GM12891 (cell line): Measurements from ENCODE around the gene HTR7.

Source experiments
- DNase-seq: peaks from one replicate; pipeline ENCODE4 v3.0.0; 2011; ENCODE audit warnings: low spot score; ENCODE audit not compliant: insufficient read length
- FAIRE-seq: peaks from 2 replicates; lab custom pipeline; 2011; peaks lifted over from hg19 to GRCh38; lab: Jason Lieb, UNC
- PAX5 ChIP-seq: IDR thresholded peaks from 2 replicates; pipeline ENCODE4 v1.6.1; 2011; ENCODE audit warnings: low read length, moderate library complexity, mild to moderate bottlenecking; ENCODE audit not compliant: insufficient read depth, severe bottlenecking
- POLR2A ChIP-seq: IDR thresholded peaks from 2 replicates; pipeline ENCODE4 v1.6.1; 2011; ENCODE audit warnings: low read depth, low read length, control low read depth
- POLR2AphosphoS5 ChIP-seq: IDR thresholded peaks from 2 replicates; pipeline ENCODE4 v1.6.1; 2011; ENCODE audit warnings: low read depth, low read length, control low read depth
- POU2F2 ChIP-seq: IDR thresholded peaks from 2 replicates; pipeline ENCODE4 v1.6.1; 2011; ENCODE audit warnings: low read depth, mild to moderate bottlenecking, control low read depth, low read length, moderate library complexity
- SPI1 ChIP-seq: IDR thresholded peaks from 2 replicates; pipeline ENCODE4 v1.6.1; 2011; ENCODE audit warnings: low read depth, low read length, control low read depth
- TAF1 ChIP-seq: IDR thresholded peaks from 2 replicates; pipeline ENCODE4 v1.6.1; 2011; ENCODE audit warnings: low read depth, low read length, control low read depth

Gene HTR7

GRCh38 chr10:90806677-90807076 is 51.2 kb downstream of the HTR7 start:
- no peak for FAIRE-seq

GRCh38 chr10:90805206-90805605 is 52.6 kb downstream of the HTR7 start:
- FAIRE-seq (no peak), DNase-seq (no peak)
- TF ChIP-seq TAF1 (no peak), SPI1 (no peak), POLR2A (no peak), POU2F2 (no peak), PAX5 (no peak), POLR2AphosphoS5 (no peak)

More at GRCh38 chr10:90806677-90807076, 51.2 kb downstream of the HTR7 start:
- no peak for DNase-seq
- TF ChIP-seq SPI1 (no peak), POLR2AphosphoS5 (no peak), PAX5 (no peak), POLR2A (no peak), TAF1 (no peak), POU2F2 (no peak)

GRCh38 chr10:90804354-90804753 is 53.5 kb downstream of the HTR7 start:
- DNase-seq (no peak), FAIRE-seq (no peak)
- TF ChIP-seq TAF1 (no peak), SPI1 (no peak), POU2F2 (no peak)

GRCh38 chr10:90801608-90802007 is 56.2 kb downstream of the HTR7 start:
- TF ChIP-seq POU2F2 (no peak), SPI1 (no peak), PAX5 (no peak), POLR2A (no peak), TAF1 (no peak), POLR2AphosphoS5 (no peak)
- FAIRE-seq (no peak), DNase-seq (no peak)

- DNase-seq: no peak
- no peak for FAIRE-seq
- TF ChIP-seq SPI1 (no peak), POLR2A (no peak), TAF1 (no peak), PAX5 (no peak), POLR2AphosphoS5 (no peak), POU2F2 (no peak)
Observed at GRCh38 chr10:90800232-90800796, 57.5 kb downstream of the HTR7 start.

- FAIRE-seq (no peak), DNase-seq (no peak)
- TF ChIP-seq TAF1 (no peak), SPI1 (no peak), POLR2AphosphoS5 (no peak), PAX5 (no peak), POU2F2 (no peak), POLR2A (no peak)
Observed at GRCh38 chr10:90799172-90799571, 58.7 kb downstream of the HTR7 start.

- TF ChIP-seq POLR2A (no peak), POU2F2 (no peak), SPI1 (no peak), POLR2AphosphoS5 (no peak), PAX5 (no peak), TAF1 (no peak)
- no peak for DNase-seq
- no peak for FAIRE-seq
Observed at GRCh38 chr10:90798482-90798881, 59.4 kb downstream of the HTR7 start.

- DNase-seq (no peak), FAIRE-seq (no peak)
- TF ChIP-seq TAF1: no peak
- no peak for TF ChIP-seq POLR2A
- TF ChIP-seq SPI1: no peak
Observed at GRCh38 chr10:90790422-90790821, 67.4 kb downstream of the HTR7 start.

GRCh38 chr10:90788968-90789367 is 68.9 kb downstream of the HTR7 start:
- peak; percentile 23 for FAIRE-seq
- no peak for DNase-seq
- TF ChIP-seq POLR2A: no peak
- TF ChIP-seq POU2F2: no peak
- TF ChIP-seq SPI1: no peak
- no peak for TF ChIP-seq PAX5
- TF ChIP-seq POLR2AphosphoS5: no peak
- TF ChIP-seq TAF1: no peak

- no peak for FAIRE-seq
- DNase-seq: no peak
Observed at GRCh38 chr10:90788199-90788491, 69.7 kb downstream of the HTR7 start.

More at GRCh38 chr10:90788199-90788491, 69.7 kb downstream of the HTR7 start:
- TF ChIP-seq TAF1 (no peak), POLR2A (no peak), SPI1 (no peak), POLR2AphosphoS5 (no peak), PAX5 (no peak), POU2F2 (no peak)
